HepG2 (cell line): ENCODE results near the gene WASHC2C. TPM values are rescaled to one million over a fixed set of nuclear protein-coding genes. Genes with fewer than 3 reads are reported as not detected.

Source experiments
- HDAC1 ChIP-seq: sonication (generic); formaldehyde crosslinking; IDR thresholded peaks from 2 replicates; pipeline ENCODE4 v1.5.1; 2020; ENCODE audit warnings: mild to moderate bottlenecking, missing genetic modification reagents
- KLF6 ChIP-seq: IDR thresholded peaks from 2 replicates; pipeline ENCODE4 v1.8.0; 2016; ENCODE audit warnings: missing biosample characterization, missing genetic modification reagents
- MIER3 ChIP-seq: IDR thresholded peaks from 2 replicates; pipeline ENCODE4 v1.6.1; 2016; ENCODE audit warnings: missing compliant biosample characterization, borderline replicate concordance
- PHF8 ChIP-seq: sonication (generic); formaldehyde crosslinking; IDR thresholded peaks from 2 replicates; pipeline ENCODE4 v1.5.0; 2020; ENCODE audit warnings: missing genetic modification reagents
- TAF15 ChIP-seq: fragments of 200-400 bp; formaldehyde crosslinking; IDR thresholded peaks from one replicate; pipeline ENCODE4 v1.6.1; 2018; ENCODE audit warnings: mild to moderate bottlenecking, low read depth, low read length; ENCODE audit not compliant: poor library complexity, severe bottlenecking
- TBX2 ChIP-seq: sonication (generic); formaldehyde crosslinking; IDR thresholded peaks from 2 replicates; pipeline ENCODE4 v1.5.0; 2020; ENCODE audit warnings: missing genetic modification reagents, mild to moderate bottlenecking, borderline replicate concordance
- ZNF605 ChIP-seq: sonication (generic); formaldehyde crosslinking; IDR thresholded peaks from 2 replicates; pipeline ENCODE4 v1.8.0; 2022; ENCODE audit warnings: mild to moderate bottlenecking, missing genetic modification reagents
- ZNF607 ChIP-seq: sonication (generic); formaldehyde crosslinking; IDR thresholded peaks from 2 replicates; pipeline ENCODE4 v1.5.1; 2020; ENCODE audit warnings: missing genetic modification reagents, mild to moderate bottlenecking, borderline replicate concordance
- ZSCAN9 ChIP-seq: IDR thresholded peaks from 2 replicates; pipeline ENCODE4 v1.6.1; 2016; ENCODE audit warnings: borderline replicate concordance
- polyA plus RNA-seq, 8 experiments: library from polyadenylated mRNA; depleted of rRNA in 3 of 8; stranded (reverse) in 7 of 8; unstranded in 1 of 8; fragments of >200 nt; fragmentation: Illumina TruSeq in 4 of 8; extraction: Trizol in 4 of 8; gene quantifications; 2 replicates each; pipeline versions ENCODE4 v1.2.1 to v1.2.3, GENCODE V29; 2011 to 2016; ENCODE audit warnings: low read depth in 4 of 8, missing spikeins in 1 of 8, mixed read lengths in 1 of 8; ENCODE audit not compliant: insufficient read depth in 1 of 8
- total RNA-seq, 5 experiments: library from RNA; depleted of rRNA; stranded (reverse); fragments of >200 nt; fragmentation: Illumina TruSeq; extraction: Trizol; gene quantifications; 2 replicates each; pipeline ENCODE4 v1.2.3, GENCODE V29; 2016; ENCODE audit warnings: low read depth in 1 of 5
- TF ChIP-seq, protein P1 (sequence below): sonication (generic); formaldehyde crosslinking; IDR thresholded peaks from 2 replicates; pipeline ENCODE4 v1.4.0; 2020; ENCODE audit warnings: missing genetic modification reagents
- TF ChIP-seq, protein P2 (sequence below): sonication (generic); formaldehyde crosslinking; IDR thresholded peaks from 2 replicates; pipeline ENCODE4 v1.5.0; 2020; ENCODE audit warnings: mild to moderate bottlenecking, missing genetic modification reagents
- TF ChIP-seq, protein P3 (sequence below): sonication (generic); formaldehyde crosslinking; IDR thresholded peaks from 2 replicates; pipeline ENCODE4 v1.4.0; 2020; ENCODE audit warnings: mild to moderate bottlenecking, missing genetic modification reagents, borderline replicate concordance
- TF ChIP-seq, protein P4 (sequence below): sonication (generic); formaldehyde crosslinking; IDR thresholded peaks from 2 replicates; pipeline ENCODE4 v1.5.0; 2020; ENCODE audit warnings: mild to moderate bottlenecking, missing genetic modification reagents, borderline replicate concordance
- TF ChIP-seq, protein P5 (sequence below): sonication (generic); formaldehyde crosslinking; IDR thresholded peaks from 2 replicates; pipeline ENCODE4 v1.4.0; 2020; ENCODE audit warnings: low read depth, mild to moderate bottlenecking, missing genetic modification reagents

WASHC2C gene
- total and polyA plus RNA-seq, 2 of the 13 experiments (the other 11 are each of a cell fraction or from before 2014, with no cell fraction given) = 17.8 to 20.8 TPM

DNA sequence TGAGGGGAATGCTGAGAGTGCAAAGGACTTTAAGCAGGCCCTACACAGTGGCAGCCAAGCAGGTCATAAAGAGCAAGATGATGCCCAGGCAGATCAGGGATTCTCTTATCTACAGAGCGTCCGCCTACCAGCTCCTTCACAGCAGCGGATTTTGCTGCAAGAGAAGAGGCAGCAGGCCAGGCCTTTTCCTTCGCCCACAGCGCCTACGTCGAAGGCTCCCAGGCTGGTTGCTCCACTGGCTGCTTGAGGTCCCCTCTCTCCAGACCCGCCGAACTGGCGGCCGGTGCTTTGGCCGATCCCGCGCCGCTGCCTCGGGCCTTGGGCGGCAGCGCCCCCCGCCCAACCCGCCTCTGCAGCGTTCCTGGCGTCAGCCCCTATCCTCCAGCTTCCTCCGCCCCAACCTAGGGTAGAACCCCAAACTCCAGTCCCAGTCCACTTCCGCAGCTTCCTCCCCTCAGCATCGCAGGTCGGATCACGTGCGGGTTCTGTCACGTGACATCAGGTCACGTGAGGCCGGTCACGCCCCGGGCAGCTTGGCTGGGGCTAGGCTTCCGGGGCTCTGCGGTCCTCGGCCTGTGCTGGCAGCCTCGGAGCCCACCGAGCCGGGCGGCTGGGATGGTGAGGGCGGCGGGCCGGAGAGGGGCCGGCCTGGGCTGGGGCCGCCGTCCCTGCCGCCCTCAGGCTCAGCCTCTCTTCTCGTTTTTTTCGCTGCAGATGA, at the start of gene WASHC2C (continued):
- TF ChIP-seq, protein P1, sequence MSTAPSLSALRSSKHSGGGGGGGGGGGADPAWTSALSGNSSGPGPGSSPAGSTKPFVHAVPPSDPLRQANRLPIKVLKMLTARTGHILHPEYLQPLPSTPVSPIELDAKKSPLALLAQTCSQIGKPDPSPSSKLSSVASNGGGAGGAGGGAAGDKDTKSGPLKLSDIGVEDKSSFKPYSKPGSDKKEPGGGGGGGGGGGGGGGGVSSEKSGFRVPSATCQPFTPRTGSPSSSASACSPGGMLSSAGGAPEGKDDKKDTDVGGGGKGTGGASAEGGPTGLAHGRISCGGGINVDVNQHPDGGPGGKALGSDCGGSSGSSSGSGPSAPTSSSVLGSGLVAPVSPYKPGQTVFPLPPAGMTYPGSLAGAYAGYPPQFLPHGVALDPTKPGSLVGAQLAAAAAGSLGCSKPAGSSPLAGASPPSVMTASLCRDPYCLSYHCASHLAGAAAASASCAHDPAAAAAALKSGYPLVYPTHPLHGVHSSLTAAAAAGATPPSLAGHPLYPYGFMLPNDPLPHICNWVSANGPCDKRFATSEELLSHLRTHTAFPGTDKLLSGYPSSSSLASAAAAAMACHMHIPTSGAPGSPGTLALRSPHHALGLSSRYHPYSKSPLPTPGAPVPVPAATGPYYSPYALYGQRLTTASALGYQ (CRISPR knock-in tag) = peak; percentile 61
- TF ChIP-seq, protein P2, sequence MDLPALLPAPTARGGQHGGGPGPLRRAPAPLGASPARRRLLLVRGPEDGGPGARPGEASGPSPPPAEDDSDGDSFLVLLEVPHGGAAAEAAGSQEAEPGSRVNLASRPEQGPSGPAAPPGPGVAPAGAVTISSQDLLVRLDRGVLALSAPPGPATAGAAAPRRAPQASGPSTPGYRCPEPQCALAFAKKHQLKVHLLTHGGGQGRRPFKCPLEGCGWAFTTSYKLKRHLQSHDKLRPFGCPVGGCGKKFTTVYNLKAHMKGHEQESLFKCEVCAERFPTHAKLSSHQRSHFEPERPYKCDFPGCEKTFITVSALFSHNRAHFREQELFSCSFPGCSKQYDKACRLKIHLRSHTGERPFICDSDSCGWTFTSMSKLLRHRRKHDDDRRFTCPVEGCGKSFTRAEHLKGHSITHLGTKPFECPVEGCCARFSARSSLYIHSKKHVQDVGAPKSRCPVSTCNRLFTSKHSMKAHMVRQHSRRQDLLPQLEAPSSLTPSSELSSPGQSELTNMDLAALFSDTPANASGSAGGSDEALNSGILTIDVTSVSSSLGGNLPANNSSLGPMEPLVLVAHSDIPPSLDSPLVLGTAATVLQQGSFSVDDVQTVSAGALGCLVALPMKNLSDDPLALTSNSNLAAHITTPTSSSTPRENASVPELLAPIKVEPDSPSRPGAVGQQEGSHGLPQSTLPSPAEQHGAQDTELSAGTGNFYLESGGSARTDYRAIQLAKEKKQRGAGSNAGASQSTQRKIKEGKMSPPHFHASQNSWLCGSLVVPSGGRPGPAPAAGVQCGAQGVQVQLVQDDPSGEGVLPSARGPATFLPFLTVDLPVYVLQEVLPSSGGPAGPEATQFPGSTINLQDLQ = peak; percentile 51; the same call in 1 of the 2 replicates
- TF ChIP-seq HDAC1 (CRISPR knock-in tag) = peak; percentile 98
- TF ChIP-seq, protein P3, sequence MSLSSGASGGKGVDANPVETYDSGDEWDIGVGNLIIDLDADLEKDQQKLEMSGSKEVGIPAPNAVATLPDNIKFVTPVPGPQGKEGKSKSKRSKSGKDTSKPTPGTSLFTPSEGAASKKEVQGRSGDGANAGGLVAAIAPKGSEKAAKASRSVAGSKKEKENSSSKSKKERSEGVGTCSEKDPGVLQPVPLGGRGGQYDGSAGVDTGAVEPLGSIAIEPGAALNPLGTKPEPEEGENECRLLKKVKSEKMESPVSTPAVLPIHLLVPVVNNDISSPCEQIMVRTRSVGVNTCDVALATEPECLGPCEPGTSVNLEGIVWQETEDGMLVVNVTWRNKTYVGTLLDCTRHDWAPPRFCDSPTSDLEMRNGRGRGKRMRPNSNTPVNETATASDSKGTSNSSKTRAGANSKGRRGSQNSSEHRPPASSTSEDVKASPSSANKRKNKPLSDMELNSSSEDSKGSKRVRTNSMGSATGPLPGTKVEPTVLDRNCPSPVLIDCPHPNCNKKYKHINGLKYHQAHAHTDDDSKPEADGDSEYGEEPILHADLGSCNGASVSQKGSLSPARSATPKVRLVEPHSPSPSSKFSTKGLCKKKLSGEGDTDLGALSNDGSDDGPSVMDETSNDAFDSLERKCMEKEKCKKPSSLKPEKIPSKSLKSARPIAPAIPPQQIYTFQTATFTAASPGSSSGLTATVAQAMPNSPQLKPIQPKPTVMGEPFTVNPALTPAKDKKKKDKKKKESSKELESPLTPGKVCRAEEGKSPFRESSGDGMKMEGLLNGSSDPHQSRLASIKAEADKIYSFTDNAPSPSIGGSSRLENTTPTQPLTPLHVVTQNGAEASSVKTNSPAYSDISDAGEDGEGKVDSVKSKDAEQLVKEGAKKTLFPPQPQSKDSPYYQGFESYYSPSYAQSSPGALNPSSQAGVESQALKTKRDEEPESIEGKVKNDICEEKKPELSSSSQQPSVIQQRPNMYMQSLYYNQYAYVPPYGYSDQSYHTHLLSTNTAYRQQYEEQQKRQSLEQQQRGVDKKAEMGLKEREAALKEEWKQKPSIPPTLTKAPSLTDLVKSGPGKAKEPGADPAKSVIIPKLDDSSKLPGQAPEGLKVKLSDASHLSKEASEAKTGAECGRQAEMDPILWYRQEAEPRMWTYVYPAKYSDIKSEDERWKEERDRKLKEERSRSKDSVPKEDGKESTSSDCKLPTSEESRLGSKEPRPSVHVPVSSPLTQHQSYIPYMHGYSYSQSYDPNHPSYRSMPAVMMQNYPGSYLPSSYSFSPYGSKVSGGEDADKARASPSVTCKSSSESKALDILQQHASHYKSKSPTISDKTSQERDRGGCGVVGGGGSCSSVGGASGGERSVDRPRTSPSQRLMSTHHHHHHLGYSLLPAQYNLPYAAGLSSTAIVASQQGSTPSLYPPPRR (CRISPR knock-in tag) = peak; percentile 66; the same call in 1 of the 2 replicates
- TF ChIP-seq, protein P4, sequence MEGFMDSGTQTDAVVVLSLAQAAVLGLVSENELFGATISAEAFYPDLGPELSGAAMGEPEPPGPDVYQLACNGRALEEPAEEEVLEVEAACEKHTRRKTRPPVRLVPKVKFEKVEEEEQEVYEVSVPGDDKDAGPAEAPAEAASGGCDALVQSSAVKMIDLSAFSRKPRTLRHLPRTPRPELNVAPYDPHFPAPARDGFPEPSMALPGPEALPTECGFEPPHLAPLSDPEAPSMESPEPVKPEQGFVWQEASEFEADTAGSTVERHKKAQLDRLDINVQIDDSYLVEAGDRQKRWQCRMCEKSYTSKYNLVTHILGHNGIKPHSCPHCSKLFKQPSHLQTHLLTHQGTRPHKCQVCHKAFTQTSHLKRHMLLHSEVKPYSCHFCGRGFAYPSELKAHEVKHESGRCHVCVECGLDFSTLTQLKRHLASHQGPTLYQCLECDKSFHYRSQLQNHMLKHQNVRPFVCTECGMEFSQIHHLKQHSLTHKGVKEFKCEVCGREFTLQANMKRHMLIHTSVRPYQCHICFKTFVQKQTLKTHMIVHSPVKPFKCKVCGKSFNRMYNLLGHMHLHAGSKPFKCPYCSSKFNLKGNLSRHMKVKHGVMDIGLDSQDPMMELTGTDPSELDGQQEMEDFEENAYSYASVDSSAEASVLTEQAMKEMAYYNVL (CRISPR knock-in tag) = peak; percentile 74
- peak; percentile 74 for TF ChIP-seq TAF15
- peak; percentile 85; the same call in 1 of the 2 replicates for TF ChIP-seq ZSCAN9 (CRISPR knock-in tag)
- peak; percentile 88; the same call in 1 of the 2 replicates for TF ChIP-seq MIER3 (CRISPR knock-in tag)
- TF ChIP-seq ZNF605 (CRISPR knock-in tag) = peak; percentile 63; the same call in 1 of the 2 replicates
- peak; percentile 90 for TF ChIP-seq KLF6
- TF ChIP-seq, protein P5, sequence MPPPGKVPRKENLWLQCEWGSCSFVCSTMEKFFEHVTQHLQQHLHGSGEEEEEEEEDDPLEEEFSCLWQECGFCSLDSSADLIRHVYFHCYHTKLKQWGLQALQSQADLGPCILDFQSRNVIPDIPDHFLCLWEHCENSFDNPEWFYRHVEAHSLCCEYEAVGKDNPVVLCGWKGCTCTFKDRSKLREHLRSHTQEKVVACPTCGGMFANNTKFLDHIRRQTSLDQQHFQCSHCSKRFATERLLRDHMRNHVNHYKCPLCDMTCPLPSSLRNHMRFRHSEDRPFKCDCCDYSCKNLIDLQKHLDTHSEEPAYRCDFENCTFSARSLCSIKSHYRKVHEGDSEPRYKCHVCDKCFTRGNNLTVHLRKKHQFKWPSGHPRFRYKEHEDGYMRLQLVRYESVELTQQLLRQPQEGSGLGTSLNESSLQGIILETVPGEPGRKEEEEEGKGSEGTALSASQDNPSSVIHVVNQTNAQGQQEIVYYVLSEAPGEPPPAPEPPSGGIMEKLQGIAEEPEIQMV (CRISPR knock-in tag) = 0 out of 2 replicates have a peak, but pooled peaks have one; percentile 39
- TF ChIP-seq PHF8 (CRISPR knock-in tag) = peak; percentile 84
- peak; percentile 40; the same call in 1 of the 2 replicates for TF ChIP-seq ZNF607 (CRISPR knock-in tag)
- peak; percentile 65; the same call in 1 of the 2 replicates for TF ChIP-seq TBX2 (CRISPR knock-in tag)
